ENCODE data around the gene SLC47A2.

The SLC47A2 gene

DNA sequence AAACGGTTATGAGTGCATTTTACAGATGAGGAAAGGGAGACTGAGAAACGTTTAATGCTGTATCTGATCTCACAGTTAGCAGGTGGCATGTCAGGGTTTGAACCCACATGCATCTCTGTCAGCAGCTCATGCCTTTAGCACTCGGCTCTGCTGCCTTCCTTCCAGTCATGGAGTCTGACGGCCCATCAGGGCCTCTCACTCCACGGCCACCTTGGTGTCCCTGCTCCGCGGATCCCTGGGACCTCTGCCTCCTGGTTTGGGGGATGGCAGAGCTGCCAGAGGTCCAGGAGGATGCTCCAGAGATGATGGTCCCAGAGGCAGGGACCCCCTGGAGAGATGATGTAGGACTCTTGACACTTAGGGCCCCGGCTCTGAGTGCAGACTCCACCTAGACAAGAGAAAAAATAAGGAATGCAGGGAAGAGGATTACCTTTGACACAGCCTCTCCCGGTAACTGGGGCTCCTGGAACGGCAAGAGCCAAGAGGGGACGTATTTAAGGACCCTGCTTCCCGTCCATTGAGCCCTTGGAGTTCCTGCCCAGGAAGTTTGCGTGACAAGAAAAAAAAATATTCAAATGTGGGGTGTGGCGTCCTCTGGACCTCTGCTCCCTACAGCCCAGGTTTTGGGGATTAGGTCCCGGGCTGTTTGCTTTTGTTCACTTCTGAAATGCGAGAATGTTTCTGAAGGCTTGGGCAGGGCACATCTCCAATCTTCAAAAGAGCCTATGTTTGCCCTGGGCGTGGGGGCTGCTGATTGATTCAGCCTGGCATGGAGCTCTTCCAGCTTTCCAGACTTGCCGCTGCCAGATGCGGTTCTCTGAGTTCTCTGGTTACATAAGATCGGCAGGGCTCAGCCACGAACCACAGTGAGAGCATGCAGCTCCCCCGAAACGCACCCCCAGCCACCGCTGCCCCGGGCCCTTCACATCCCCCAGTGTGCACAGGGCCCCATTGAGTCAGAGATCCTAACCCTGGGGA is 31.7 kb upstream of the SLC47A2 start, which contains the start of gene ALDH3A1:
Gene ALDH3A1 (minus strand): TSS at position 470 of the 978 bp plus-strand sequence. CDS start 3,169 bp downstream, outside the sequence.
- no peak for DNase-seq (ENCODE audit: low spot score)

GRCh38 chr17:19747159-19747719 is 30.9 kb upstream of the SLC47A2 start:
- DNase-seq (ENCODE audit: low spot score): no peak

- DNase-seq (ENCODE audit: low spot score): no peak
Observed at GRCh38 chr17:19746517-19746916, 30.1 kb upstream of the SLC47A2 start.

DNA sequence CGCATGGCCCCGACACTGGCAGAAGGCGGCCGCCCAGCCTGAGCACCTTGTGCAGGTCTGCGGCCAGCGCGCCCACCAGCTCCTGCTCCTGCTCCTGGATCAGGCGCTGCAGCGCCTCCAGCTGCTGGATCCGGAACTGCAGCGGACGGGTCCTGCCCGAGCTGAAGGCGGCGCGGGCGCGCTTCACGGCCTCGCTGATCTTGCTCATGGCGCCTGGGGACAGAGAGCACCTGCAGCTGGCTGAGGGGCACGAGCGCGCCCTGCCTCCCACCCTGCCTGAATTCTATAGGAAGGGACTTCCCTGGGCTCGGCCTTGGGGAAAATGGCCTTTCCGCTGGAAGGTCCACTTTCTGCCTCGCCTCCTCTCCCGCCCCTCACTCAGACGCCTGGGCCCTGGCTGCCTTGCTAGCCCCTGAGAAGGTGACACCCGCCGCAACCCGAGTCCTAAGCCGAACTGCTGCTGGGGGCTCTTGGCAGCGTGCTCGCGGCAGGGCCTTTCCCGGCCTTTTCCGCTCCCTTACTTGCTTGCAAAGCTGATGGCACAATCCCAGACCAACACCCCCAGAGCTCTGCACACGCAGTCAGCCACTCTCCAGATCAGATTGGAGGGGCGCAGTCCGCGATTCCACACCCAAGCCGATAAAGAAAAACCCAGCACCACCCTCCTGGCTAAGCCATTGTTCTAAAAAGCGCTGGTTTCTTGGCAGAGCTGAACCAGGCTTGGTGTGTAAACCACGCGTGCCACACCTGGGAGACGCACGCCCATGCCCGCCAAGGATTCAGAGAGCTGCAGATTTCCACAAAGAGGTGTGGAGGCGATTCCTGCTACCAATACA is 28.8 kb upstream of the SLC47A2 start:
- peak; percentile 99 for DNase-seq (ENCODE audit: low spot score)

DNA sequence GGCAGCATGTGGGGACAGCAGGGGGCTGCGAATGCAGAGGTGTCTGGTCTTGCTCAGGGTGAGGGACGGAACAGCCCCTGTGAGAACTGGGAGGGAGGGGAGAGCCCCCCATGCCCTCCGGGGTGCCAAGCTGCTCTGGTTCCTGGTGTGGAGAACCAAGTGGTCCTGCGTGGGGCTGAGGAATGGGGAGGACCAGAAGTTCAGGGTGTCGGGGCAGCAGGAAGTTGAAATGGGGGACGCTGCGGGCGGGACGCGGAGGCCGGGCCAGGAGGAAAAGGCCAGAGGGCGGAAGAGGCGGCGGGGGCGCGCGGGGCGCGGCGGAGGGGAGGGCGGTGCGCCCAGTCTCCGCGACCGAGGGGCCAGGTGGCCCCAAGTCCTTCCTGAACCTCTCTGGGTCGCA is 28.1 kb upstream of the SLC47A2 start:
- no peak for DNase-seq (ENCODE audit: low spot score)

GRCh38 chr17:19743101-19744100 is 27.0 kb upstream of the SLC47A2 start:
- DNase-seq (ENCODE audit: low spot score): no peak

DNA sequence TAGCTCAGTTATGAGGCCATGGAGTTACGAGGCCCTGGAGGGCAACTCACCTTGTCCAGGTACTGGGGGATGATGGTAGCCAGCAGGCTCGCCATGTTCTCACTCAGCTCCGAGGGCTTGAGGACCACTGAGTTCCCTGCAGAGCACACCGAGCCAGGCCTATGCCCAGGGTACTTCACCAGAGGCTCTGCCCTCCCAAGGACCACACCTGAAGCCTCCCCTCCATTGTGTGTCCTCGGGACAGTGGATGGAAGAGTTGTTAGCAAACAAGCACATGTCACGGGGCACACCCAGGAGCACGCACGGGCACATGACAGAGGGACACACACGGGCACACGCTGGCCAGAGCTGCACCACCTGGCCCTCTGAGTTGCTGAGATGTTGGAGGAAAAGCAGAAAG is 26.1 kb upstream of the SLC47A2 start:
- DNase-seq (ENCODE audit: low spot score): no peak

DNA sequence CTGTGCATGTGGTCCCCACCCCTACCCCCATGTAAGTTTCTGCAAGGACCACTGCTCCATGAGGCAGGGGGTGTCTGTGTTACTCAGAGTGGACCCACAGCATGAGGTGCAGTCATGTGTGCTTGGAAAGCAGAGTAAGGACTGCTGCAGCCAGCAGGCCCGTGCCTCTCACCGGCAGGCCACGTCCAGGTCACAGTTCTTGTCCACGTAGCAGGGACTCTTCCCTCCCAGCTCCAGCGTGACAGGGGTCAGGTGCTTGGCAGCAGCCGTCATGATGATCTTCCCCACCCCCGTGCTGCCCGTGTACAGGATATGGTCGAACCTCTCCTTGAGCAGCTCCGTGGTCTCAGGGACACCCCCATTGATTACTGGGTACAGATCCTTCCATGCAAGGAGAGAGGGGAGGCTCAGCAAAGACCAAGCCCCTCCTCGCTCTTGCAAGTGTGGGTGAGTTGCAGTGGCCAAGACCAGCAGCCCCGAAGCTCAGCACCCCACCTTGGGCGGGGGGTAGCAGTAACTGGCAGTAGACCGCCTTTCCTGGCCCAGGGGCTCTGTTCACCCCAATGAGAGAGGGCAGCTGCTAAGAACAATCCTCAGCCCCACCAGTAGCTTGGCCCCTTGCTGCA is 25.6 kb upstream of the SLC47A2 start:
- no peak for DNase-seq (ENCODE audit: low spot score)

GRCh38 chr17:19740933-19741332 is 24.5 kb upstream of the SLC47A2 start:
- DNase-seq (ENCODE audit: low spot score): no peak

- DNase-seq (ENCODE audit: low spot score): no peak
Observed at GRCh38 chr17:19739241-19740201, 23.1 kb upstream of the SLC47A2 start.

- no peak for DNase-seq (ENCODE audit: low spot score)
Observed at GRCh38 chr17:19738757-19739156, 22.4 kb upstream of the SLC47A2 start.

DNA sequence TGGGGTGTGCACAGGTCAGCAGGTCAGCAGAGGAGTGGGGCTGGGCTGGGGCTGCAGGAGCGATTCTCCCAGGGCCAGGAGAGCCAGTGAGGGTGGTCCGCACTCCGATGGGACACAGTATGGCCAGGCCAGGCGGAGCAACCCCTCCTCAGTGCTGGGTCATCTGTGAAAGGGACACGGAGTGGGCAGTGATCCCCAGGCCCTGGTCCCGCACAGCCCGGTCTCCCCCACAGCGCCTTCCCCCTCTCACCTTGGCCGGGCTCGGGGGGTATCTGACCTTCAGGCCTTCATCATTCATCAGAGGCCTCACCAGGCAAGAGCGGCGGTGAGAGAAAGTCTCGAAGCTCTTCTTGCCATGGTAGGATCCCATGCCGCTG is 21.7 kb upstream of the SLC47A2 start:
- no peak for DNase-seq (ENCODE audit: low spot score)

GRCh38 chr17:19737305-19738072 is 21.1 kb upstream of the SLC47A2 start:
- DNase-seq (ENCODE audit: low spot score): no peak

GRCh38 chr17:19736071-19736470 is 19.7 kb upstream of the SLC47A2 start:
- no peak for DNase-seq (ENCODE audit: low spot score)

DNA sequence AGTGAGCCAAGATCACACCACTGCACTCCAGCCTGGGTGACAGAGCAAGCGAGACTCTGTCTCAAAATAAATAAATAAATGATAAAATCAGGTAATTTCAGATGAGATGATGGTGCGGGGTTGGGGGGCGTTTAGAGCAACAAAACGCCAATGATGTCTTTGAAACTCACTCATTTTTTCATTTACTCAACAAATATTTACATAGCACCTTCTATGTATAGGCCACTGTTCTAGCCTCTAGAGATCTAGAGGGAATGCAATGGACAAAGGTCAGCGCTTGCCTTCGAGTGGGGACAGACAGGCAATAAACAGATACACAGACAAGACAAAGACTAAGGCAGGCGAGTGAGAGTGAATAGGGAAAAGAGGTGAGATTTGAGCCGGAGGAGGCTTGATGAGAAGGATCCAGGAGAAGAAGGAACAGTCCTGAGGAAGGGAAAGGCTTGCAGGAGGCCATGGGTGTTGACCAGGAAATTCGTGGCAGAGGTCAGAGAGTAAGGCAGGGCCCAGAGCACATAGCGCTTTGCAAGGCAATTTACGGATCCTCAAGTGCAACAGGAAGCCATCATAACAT is 17.7 kb upstream of the SLC47A2 start:
- no peak for DNase-seq (ENCODE audit: low spot score)

GRCh38 chr17:19731626-19732025 is 15.2 kb upstream of the SLC47A2 start:
- DNase-seq (ENCODE audit: low spot score): no peak

DNA sequence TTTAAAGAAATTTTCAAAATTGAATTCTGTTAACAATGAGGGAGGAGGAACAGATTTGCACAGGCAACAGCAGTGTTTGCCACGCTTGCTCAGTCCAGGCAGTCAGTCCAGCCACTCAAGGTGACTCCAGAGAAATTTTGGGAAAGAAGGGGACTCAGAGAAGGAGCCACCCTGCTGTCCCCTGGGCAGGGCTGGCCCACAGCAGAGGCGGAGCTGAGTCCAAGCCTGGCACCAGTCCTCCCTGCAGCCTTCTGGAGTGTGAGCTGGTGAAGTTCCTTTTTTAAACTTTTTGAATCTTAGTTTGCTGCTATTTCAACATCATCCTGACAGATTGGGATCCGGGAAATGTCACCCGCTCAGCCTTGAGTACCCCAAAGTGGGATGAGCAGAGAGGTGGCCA is 14.5 kb upstream of the SLC47A2 start:
- no peak for DNase-seq (ENCODE audit: low spot score)

DNA sequence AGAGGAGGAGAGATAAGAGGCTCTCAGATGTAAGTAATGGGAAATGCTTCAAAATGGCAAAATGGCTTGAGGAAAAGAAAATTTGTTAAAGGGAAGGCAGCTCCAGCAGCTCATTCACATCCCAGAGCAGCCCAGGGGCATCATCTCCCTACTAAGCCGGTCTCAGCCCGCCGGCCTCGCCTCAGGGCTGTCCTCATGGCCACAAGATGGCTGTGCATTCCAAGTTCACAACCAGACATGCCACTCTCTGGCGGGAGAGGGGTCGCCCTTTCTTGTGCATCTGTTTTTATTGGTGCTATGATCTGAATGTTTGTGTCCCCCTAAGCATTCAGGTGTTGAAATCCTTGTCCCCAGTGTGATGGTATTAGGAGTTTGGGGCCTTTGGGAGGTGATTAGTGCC is 13.5 kb upstream of the SLC47A2 start:
- DNase-seq (ENCODE audit: low spot score): no peak
